ENCODE measurements around the gene GIPR.

GRCh38 chr19:45660636-45661035, 7.4 kb upstream of the GIPR start:
- no peak for TF ChIP-seq POLR2A (IDR thresholded peaks at IDR 0.05)
- TF ChIP-seq, protein P1, sequence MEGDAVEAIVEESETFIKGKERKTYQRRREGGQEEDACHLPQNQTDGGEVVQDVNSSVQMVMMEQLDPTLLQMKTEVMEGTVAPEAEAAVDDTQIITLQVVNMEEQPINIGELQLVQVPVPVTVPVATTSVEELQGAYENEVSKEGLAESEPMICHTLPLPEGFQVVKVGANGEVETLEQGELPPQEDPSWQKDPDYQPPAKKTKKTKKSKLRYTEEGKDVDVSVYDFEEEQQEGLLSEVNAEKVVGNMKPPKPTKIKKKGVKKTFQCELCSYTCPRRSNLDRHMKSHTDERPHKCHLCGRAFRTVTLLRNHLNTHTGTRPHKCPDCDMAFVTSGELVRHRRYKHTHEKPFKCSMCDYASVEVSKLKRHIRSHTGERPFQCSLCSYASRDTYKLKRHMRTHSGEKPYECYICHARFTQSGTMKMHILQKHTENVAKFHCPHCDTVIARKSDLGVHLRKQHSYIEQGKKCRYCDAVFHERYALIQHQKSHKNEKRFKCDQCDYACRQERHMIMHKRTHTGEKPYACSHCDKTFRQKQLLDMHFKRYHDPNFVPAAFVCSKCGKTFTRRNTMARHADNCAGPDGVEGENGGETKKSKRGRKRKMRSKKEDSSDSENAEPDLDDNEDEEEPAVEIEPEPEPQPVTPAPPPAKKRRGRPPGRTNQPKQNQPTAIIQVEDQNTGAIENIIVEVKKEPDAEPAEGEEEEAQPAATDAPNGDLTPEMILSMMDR (IDR thresholded peaks at IDR 0.05): no peak
